Measurements from ENCODE around the gene ABR. TPM values are rescaled to one million over a fixed set of nuclear protein-coding genes. Genes with fewer than 3 reads are reported as not detected.

ABR gene
- total and polyA plus RNA-seq, 2 of the 8 experiments (the other 6 are each of a cell fraction or from before 2014, with no cell fraction given): 44.8 to 47.2 TPM

- TF ChIP-seq SIX5 (IDR thresholded peaks at IDR 0.05; ENCODE audit: low read depth, low read length): no peak
These were observed 6.1 kb downstream of the ABR start (continued) for GRCh38 chr17:1173432-1174262.
